GM12891 (cell line): ENCODE measurements around the gene ACAD11.

Experiments used
- POLR2A ChIP-seq: IDR thresholded peaks from 2 replicates; pipeline ENCODE4 v1.6.1; 2011; ENCODE audit warnings: low read depth, low read length, control low read depth
- TAF1 ChIP-seq: IDR thresholded peaks from 2 replicates; pipeline ENCODE4 v1.6.1; 2011; ENCODE audit warnings: low read depth, low read length, control low read depth

DNA sequence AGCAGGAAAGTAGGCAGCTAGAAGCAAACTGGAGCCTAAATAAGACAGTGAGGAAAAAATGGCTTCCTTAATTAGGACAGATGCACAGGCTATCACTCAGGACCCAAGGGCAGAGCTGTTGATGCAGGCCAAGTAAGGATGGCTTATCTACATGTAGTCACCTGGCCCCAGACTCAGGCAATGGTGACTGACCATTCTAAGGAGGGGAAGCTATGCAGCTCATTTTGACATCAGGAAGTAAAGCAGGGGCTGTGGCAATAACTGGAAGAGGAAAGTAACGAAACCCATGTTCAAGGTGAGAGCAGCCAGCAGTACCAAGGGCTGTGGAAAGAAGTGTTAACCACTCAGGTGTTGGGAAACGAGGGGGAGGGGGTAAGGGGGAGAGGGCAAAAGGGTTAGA lies 16.2 kb downstream of the ACAD11 start:
- TF ChIP-seq POLR2A: no peak
- TF ChIP-seq TAF1: no peak
